ENCODE data around the gene GNE. TPM values are rescaled to one million over a fixed set of nuclear protein-coding genes. Genes with fewer than 3 reads are reported as not detected.

GNE gene
- total RNA-seq, 1 experiment from 2014 or later, result 20.6 TPM

GRCh38 chr9:36165826-36166167 lies 92.5 kb downstream of the GNE start:
- no peak for DNase-seq (ENCODE audit: low spot score)
- Histone ChIP-seq H3K27ac (ENCODE audit: low read depth, low read length, poor library complexity, severe bottlenecking) (no peak overlapping the region), H3K27me3 (replicated peaks; ENCODE audit: insufficient read depth, low read depth, low read length, poor library complexity) (no peaks in the 10 kb centered on the region), H3K4me1 (ENCODE audit: insufficient read depth, low read length, poor library complexity, severe bottlenecking) (peaks cover 6% of the 10 kb centered on the region), H3K4me3 (ENCODE audit: low read depth, low read length, poor library complexity, severe bottlenecking) (peak overlapping the region; percentile 49), H3K9me3 (ENCODE audit: low read depth, low read length, poor library complexity, severe bottlenecking) (no peaks in the 10 kb centered on the region), H3K36me3 (ENCODE audit: insufficient read depth, low read length, poor library complexity, severe bottlenecking) (no peaks in the 10 kb centered on the region)
- intact Hi-C loops (cut with micrococcal nuclease; ENCODE audit: unreplicated experiment), result loop anchor here (1.0 to 5.0 kb wide), 3 partner anchors 62 to 213 kb away; no protein-coding TSS in a partner anchor
- POLR2A ChIA-PET (ENCODE audit: low non-redundant PET), result no interaction called here
- no TSS peak for BruUV-seq (replicated peaks)
- TF ChIP-seq EZH2 (IDR thresholded peaks at IDR 0.05; ENCODE audit: borderline replicate concordance, low read depth, low read length, poor library complexity, severe bottlenecking) (no peak), CTCF (conservative IDR thresholded peaks at IDR 0.05; ENCODE audit: low read depth, low read length) (no peak)
- CTCF ChIA-PET, result interaction anchor here (0.6 to 1.4 kb wide), 3 partner anchors 91 to 213 kb away, joined by 3 to 9 read pairs (median 6); no protein-coding TSS in a partner anchor

DNA sequence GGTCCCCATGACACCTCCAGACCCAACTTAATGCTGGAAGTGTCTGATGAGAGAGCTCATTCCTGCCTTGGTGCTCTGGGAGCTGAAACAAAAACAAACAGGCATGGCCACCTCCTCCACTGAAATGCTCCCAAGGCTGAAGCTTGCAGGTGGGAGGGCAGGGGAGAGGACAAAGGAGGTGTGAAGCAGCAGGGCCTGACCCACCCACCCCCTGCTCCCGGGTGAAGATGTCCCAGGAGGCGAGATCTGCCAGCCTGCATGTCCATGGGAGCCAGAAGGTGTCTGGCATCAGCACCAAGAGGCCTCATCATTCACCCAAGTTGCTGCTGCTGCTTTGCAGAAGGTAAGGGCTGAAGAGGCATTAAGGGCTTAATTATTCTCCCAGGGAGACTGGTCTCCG lies 93.3 kb downstream of the GNE start:
- intact Hi-C loops (cut with micrococcal nuclease; ENCODE audit: unreplicated experiment), result loop anchor here (5.0 kb wide), 2 partner anchors 158 to 213 kb away; no protein-coding TSS in a partner anchor
- Histone ChIP-seq H3K4me1 (ENCODE audit: insufficient read depth, low read length, poor library complexity, severe bottlenecking) (peaks cover 6% of the 10 kb centered on the region), H3K36me3 (ENCODE audit: insufficient read depth, low read length, poor library complexity, severe bottlenecking) (no peaks in the 10 kb centered on the region), H3K9me3 (ENCODE audit: low read depth, low read length, poor library complexity, severe bottlenecking) (no peaks in the 10 kb centered on the region), H3K27me3 (replicated peaks; ENCODE audit: insufficient read depth, low read depth, low read length, poor library complexity) (no peaks in the 10 kb centered on the region), H3K4me3 (ENCODE audit: low read depth, low read length, poor library complexity, severe bottlenecking) (no peak overlapping the region), H3K27ac (ENCODE audit: low read depth, low read length, poor library complexity, severe bottlenecking) (no peak overlapping the region)
- no peak for DNase-seq (ENCODE audit: low spot score)
- BruUV-seq (replicated peaks), result no TSS peak
- TF ChIP-seq CTCF (conservative IDR thresholded peaks at IDR 0.05; ENCODE audit: low read depth, low read length), result no peak
- no peak for TF ChIP-seq EZH2 (IDR thresholded peaks at IDR 0.05; ENCODE audit: borderline replicate concordance, low read depth, low read length, poor library complexity, severe bottlenecking)
- CTCF ChIA-PET, result interaction anchor here (0.7 to 1.1 kb wide), 4 partner anchors 10 to 375 kb away, joined by 3 to 9 read pairs (median 4); no protein-coding TSS in a partner anchor
- POLR2A ChIA-PET (ENCODE audit: low non-redundant PET), result no interaction called here

Other genes starting within 250 kb of the GNE start
- gene RECK, start 221.5 kb downstream of the GNE start, total RNA-seq (2021), result 9.1 and 11.9 TPM in 2 replicates
- gene GLIPR2, start 121.7 kb downstream of the GNE start, total RNA-seq (2021), result 5.0 and 6.9 TPM in 2 replicates
- gene CCIN, start 89.1 kb downstream of the GNE start, total RNA-seq (2021), result not detected in 2 replicates
- gene CLTA, start 67.5 kb downstream of the GNE start, total RNA-seq (2021), result 195 and 226 TPM in 2 replicates
- 26.6 and 30.4 TPM in 2 replicates for gene RNF38, start 141.8 kb upstream of the GNE start, total RNA-seq (2021)

All from A673 (cell line).